OCI-LY3 (cell line): ENCODE measurements around the gene LY9.

Source experiments
- EZH2phosphoT487 ChIP-seq: fragments of 200-600 bp; shearing (Covaris generic); IDR thresholded peaks from 2 replicates; pipeline ENCODE4 v1.6.1; 2018; ENCODE audit warnings: antibody characterized with exemption, mixed run types, low read depth
- TF ChIP-seq, protein P1 (sequence below): fragments of 200-600, 300-600 bp; sonication (generic); IDR thresholded peaks from 2 replicates; pipeline ENCODE4 v1.5.1; 2014; ENCODE audit warnings: antibody characterized with exemption, low read length, low read depth

DNA sequence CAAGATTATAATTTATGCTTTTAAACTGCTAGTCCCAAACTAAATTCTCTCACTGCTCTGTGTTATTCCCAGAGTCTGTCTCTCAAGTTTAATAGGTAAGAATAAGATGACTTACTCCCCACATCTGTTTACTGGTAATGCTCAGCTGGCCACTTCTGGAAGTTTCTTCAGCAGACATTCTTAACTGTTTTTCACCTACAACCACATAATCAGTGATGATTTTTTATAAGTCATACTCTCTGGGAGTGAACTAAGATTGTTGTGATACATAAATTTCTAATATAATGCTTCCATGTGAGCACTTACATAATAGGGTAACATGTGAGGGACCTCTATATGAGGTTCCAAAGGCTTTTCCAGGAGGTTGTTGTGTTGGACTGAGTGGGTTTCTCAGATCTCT, 48.3 kb upstream of the LY9 start:
- TF ChIP-seq, protein P1, sequence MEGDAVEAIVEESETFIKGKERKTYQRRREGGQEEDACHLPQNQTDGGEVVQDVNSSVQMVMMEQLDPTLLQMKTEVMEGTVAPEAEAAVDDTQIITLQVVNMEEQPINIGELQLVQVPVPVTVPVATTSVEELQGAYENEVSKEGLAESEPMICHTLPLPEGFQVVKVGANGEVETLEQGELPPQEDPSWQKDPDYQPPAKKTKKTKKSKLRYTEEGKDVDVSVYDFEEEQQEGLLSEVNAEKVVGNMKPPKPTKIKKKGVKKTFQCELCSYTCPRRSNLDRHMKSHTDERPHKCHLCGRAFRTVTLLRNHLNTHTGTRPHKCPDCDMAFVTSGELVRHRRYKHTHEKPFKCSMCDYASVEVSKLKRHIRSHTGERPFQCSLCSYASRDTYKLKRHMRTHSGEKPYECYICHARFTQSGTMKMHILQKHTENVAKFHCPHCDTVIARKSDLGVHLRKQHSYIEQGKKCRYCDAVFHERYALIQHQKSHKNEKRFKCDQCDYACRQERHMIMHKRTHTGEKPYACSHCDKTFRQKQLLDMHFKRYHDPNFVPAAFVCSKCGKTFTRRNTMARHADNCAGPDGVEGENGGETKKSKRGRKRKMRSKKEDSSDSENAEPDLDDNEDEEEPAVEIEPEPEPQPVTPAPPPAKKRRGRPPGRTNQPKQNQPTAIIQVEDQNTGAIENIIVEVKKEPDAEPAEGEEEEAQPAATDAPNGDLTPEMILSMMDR, result no peak
- TF ChIP-seq EZH2phosphoT487, result no peak
